NCI-H524 treated with DMSO at 0.1 percent for 48 hours (cell line): Measurements from ENCODE around the gene ZNF652.
"Not testable (repeated sequence)": the region's sequence is repeated elsewhere in the genome, so short reads cannot be mapped to it uniquely, and the experiment has no call there.

Experiments
- DNase-seq: peaks from one replicate; lab custom pipeline; 2025; lab: John Stamatoyannopoulos, UW

The ZNF652 gene

DNA sequence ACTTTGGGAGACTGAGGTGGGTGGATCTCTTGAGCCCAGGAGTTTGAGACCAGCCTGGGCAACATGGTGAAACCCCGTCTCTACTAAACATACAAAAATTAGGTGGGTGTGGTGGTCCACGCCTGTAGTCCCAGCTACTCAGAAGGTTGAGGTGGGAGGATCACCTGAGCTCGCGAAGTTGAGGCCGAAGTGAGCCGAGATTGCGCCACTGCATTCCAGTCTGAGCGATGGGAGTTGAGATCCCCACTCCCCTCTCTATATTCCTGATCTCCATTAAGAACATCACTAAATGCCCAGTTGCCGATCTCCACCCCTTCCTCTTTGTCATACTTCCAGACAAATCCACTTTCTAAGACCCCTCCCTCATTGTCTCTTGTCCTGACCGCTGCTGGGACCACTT is 24.3 kb upstream of the ZNF652 start:
- DNase-seq, result no peak

DNA sequence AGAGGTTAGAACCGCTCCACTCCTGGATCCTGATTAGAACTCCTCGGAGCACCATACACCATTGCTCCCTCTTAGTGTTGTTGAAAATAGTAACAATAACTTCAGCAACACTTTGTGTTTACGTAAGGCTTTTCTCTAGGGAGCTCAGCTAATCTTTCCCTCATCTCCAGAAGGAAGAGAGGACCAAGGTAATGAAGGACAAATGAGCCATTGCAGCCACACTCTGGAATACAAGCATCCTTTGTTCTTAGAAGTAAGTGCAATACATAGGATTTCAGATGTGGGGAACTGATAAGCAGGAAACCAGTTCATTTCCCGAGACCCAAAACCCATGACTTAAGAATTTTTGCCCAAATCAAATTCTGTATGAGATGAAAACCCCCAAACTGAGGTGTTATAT is 22.9 kb upstream of the ZNF652 start:
- DNase-seq, result no peak

DNA sequence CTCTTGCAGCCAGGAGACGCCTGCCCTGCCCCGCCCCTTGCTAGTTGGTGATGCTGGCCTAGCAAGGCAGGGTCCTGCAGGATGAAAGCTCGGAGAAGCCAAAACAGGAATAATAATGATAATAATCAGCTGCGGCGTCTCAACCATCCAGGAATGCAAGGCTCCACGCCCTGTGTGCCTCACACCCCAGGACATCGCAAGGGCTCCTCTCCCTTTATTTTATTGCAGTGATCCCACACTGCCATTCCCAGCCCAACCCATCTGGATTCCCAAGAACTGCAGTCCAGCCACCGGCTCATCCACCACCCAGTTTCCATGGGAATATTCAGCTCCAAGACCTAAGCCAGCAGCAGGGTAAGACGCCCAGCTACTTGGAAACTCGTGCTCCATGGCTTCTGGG is 21.0 kb upstream of the ZNF652 start:
- DNase-seq, result no peak

DNA sequence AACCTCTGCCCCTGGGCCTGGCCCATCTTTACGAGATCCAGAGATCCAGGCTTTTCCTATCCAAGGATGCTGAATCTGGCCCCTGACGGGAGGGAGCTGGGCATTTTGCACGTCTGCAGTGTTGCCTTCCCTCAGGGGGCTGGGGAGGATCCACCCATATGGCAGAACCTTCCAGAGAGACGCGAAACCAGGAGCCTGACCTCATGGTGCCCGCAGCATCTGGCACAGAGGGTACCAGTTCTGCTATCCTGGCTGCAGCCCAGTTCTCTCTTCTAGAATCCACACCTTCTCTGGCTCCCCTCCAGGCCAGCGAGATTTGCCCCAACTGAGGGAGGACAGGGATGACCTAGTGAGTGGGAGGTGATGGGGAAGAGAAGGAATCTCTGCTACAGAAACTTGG is 20.5 kb upstream of the ZNF652 start:
- no peak for DNase-seq

DNA sequence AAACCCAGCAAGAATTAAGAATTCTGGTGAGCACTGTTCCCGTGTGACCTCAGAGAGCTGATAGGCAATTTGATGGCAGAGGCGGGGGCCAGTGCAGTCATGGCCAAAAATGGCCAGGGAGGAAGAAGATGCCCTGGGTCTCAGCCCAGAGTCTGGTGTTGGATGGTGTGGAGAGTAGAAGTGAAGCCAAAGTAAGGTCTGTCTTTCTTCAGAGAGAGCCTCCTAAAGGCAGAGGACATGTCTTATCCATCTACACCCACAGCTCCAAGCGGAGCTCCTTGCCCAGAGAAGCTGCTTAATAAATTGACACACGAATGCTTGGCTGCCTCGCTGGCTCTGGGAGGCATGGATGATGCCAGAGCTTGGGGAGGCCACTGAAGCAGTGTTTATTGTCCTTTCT is 19.7 kb upstream of the ZNF652 start:
- no peak for DNase-seq

DNA sequence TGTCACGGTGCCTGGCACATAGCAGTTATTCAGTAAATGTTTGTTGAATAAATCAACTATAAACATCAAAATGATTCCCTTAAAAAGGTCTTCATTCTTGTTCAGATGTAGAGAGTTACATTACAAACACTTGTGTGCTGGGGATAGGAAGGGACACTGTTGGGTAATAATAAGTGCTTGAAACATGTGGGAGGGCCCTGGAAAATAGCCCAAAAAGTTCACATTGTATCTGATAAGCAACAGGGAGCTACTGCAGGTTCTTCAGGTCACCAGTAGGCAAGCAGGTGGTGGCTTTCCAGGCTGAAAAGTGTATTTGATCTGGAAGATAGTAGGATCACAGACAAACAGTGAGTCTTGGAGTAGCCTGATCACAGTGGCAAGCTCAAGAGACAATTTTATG is 19.0 kb upstream of the ZNF652 start:
- DNase-seq, result no peak

DNA sequence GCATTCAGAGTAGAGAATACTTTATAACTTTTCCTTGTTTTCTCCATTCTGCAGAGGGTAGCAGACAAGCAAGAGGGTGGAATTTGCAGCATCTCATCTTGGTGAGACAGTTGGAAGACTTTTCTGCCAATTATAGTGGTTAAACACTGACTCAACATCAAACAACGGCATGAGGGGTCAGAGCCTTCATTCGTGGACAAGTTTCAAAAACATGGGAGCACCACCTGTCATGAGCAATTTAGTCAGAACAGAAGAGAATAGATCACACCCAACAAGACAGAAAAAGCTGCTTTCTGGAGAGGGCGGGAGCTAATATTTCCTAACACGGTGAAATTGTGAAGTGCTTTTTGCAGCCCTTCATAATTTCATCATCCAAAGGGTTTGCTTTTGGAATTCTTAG is 17.9 kb upstream of the ZNF652 start:
- no peak for DNase-seq

DNA sequence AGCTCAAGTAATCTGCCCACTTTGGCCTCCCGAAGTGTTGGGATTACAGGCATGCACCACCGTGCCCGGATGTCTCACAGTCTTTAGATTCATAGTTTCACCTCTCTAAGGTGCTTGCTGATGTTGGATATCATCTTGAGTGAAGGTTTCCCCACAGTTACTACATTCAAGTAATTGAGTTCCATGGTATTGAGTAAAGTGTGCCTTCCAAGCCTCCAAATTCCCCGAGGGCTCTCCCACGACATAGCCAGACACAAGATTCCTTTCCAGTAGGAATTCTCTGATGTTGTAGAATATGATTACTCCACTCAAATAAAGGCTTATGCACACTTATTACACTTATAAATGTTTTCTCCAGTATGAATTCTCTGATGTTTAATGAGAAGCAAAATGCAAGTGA is 16.3 kb upstream of the ZNF652 start:
- DNase-seq, result no peak

DNA sequence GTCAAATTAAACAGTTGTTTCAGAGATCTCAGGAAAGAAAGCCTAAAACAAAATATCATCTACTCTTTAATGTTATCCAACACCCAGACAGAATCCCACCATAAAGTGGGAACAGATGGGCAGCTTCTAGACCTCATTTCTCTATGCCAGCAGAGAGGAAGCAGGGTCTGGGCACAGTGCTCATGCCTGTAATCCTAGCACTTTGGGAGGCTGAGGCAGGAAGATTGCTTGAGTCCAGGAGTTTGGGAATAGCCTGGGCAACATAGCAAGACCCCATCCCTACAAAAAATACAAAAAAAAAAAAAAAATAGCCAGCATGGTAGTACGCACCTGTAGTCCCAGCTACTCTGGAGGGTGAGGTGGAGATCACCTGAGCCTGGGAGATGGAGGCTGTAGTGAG is 13.5 kb upstream of the ZNF652 start:
- DNase-seq, result no peak

DNA sequence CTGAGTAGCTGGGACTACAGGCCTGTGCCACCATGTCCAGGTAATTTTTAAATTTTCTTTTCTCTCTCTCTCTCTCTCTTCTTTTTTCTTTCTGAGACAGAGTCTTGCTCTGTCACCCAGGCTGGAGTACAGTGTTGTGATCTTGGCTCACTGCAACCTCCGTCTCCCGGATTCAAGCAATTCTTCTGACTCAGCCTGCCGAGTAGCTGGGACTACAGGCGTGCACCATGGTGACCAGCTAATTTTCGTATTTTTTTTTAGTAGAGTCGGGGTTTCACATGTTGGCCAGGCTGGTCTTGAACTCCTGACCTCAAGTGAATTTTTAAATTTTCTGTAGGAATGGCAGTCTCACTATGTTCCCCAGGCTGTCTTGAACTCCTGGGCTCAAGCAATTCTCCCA is 11.1 kb upstream of the ZNF652 start:
- no peak for DNase-seq

DNA sequence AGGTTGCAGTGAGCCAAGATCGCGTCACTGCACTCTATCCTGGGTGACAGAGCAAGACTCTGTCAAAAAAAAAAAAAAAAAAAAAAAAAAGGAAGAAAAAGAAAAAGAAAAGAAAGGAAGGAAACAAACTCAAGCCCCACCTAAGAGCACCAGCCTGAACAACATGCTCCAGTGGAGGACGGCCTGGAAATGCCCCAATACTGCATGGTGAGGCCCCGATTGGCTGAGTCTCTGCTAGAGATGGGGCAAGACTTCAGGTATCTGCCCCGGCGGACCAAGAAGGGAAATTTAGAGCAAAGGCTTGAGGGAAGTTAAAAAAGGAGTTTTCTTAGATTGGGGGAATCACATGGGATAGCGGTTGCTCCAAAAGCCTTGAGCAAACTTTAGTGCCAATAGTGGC is 10.4 kb upstream of the ZNF652 start:
- DNase-seq, result no peak

DNA sequence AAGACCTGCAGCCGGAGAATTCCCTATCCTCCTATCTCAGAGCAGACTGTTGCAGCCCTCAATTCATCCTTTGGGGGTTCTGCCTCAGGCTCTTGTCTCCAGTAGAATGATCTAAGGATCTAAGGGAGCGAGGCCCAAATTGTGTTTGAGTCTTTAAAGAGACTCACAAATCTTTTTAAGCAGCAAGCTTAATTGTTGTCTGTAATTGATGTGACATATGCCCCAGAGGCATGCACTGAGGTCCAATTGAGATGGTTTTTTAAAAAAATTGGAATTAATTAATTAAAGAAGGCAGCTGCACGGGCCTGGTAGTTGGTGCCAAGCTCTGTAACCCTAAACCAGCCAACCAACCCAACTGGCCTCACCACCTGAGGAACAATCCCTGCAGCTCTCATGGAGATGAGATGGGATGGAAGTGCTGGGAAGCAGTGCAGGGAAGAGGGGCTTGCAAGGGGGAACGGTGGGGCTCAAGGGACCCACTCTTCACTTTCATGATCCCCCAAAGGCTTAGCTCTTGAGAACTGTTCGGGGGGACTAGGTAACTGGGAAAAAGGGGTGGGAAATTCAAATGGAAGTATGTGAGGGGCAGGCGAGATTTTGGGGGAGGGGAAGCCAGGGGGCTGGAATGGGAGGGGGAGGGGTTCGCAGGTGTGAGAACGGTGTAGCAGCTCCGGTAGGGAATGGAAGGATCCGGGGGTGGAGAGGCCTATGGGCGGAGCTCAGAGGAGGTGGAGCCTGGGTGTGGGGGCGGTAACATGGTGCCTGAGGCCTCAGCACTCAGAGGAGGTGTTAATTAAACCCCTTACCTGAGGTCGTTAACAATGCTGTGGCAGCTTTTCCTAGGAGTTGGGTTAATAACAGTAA is 9.2 kb upstream of the ZNF652 start:
- DNase-seq, result no peak

DNA sequence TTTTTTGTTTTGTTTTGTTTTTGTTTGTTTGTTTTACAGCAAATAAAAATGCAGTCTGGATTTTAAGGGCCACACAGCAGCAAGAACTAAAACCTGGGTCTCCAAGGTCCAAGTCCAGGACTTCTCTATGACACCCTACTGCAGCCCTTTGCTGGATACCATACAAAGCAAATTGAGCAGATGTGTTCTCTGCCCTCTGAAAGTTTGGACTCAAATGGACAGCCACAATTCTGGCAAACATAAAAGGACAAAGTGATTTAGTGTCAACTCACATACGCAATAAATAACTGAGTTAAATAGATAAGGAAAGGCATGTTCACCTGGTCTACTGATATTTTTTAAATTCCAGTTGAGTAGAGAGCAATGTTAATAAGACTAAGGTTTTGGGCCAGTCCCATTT is 7.7 kb upstream of the ZNF652 start:
- no peak for DNase-seq

DNA sequence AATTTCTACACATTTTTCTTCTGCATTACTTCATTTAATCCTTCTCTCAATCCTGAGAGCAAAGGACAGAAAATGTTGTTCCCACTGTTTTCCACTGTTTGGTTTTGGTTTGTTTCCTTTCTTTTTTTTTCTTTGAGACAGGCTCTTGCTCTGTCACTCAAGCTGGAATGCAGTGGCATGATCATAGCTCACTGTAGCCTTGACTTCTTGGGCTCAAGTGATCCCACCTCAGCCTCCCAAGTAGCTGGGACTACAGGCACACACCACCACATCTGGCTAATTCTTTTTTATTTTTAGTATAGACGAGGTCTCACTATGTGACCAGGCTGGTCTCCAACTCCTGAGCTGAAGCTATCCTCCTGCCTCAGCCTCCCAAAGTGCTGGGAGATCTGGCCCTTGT is 7.0 kb upstream of the ZNF652 start:
- DNase-seq, result no peak

DNA sequence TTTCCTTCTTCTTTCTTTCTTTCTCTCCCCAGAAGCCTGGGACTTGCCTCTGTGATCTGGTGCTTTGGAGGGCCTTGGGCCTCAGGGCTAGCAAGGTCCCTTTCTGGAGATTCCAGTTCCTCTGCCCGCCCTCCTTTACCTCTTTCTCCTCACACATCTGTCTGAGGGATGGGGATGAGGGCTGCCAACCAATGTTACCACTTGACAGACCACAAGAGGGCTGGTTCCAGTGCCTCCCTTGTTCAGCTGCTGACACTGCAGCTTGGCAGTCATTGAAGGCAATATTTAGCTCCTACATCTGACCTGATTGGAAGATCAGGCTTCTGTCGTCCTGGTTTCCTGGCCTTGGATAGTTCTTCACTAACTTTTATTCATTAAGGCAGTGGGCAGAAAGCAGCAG is 3.6 kb upstream of the ZNF652 start:
- no peak for DNase-seq

DNA sequence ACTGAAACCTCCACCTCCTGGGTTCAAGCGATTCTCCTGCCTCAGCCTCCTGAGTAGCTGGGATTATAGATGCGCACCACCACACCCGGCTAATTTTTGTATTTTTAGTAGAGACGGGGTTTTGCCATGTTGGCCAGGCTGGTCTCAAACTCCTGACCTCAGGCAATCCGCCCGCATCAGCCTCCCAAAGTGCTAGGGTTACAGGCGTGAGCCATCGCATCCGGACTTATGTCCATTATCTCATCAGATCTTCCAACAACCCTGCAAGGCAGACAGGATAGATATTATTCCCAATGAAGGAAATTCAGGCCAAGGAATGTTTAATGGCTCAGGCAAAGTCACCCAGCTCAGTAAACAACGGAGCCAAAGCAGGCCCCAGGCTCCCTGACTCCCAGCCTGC is 3.1 kb upstream of the ZNF652 start:
- DNase-seq, result not testable (repeated sequence)

DNA sequence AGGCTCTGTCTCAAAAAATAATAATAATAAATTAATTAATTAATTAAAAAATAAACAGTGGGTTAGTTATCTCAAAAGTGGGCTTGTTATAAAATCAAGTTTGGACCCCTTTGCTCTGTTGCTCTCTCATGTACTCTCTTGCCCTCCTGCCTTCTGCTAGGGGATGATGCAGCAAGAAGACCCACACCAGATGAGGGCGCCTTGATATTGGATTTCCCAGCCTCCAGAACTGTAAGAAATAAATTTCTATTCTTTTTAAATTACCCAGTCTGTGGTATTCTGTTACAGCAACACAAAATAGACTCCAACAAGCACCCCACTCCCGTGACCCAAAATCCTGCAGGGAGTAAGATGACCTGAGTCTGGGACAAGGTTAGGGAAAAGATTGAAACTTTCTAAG is 2.1 kb upstream of the ZNF652 start:
- DNase-seq, result no peak

DNA sequence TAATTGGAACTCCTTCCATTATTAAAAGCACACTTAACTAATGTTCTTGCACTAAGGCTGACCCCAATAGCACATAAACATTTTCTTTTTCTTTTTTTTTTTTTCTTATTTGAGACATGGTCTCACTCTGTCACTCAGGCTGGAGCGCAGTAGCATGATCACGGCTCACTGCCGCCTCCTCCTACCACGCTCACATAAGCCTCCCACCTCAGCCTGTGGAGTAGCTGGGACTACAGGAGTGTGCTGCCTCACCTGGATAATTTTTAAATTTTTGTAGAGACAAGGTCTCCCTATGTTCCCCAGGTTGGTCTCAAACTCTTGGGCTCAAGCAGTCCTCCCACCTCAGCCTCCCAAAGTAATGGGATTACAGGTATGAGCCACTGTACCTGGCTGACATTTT is 1.2 kb upstream of the ZNF652 start:
- no peak for DNase-seq

DNA sequence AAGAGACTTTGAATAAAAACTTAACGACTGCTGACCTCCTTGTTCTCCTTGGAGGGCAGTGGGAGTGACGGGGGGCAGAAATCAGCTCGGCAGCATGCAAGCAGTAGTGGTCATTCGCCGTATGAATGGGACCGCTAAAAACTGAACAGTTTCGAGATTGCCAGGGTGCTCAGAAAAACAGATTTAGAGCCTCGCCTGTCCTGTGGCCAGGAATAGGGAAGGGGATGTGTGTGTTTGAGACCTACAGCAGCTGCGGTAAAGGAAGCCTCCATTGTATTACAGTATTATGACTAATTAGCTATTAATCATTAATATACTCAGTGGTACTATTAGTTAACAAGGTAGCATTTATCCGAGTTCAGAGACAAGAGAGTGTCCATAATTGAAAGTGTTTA is 670 bp upstream of the ZNF652 start:
- DNase-seq, result no peak

DNA sequence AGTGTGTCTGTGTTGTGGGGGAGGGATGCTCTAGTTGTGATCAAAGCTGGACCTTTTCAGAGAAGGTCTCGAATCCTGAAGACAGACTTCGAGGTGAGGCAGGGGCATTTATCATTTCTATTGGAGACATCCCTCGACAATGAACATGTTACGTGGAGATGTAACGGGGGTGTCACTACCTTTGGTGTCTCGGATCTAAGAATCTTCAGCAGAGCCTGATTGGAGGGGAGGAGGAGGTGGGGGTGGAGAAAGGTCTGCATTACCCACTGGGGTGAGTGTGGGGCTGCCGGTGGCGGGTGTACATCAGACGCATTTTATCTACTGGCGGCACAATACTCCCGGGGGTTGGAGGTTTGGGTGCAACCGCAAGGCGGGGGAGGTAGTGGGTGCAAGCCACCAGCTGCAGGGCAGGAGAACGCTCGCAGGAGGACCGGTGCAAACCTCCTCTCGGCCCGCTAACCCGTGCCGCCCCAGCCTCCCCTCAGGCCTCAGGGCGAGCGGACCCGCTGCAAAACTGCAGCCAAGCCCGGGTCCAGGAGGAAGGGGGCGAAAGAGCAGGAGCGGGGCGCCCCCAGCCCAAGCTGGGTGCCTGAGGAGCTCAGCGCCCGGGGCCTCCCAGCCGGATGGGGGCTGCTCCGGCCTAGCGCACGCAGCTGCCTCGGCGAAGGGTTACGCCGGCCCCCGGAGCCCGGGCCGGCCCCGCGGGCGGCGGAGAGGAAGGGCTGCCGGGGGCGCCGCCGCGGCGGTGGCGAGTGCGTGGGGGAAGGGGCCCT is 735 bp downstream of the ZNF652 start:
- DNase-seq, result no peak

DNA sequence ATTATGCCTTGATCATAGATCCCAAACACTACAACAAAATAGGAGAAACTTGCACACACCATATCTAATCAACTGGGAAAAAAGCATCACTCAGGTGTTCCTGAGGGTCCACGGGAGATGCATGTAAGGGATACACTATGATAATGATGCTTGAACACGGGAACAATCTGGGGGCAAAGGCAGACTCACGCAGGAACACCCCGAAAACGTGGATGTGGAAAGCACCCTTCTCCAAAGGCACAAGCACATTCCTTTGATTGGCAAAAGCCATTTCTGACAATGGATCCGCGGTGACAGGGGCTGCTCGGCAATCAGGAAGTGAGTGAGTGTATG is 1.3 kb downstream of the ZNF652 start:
- no peak for DNase-seq

DNA sequence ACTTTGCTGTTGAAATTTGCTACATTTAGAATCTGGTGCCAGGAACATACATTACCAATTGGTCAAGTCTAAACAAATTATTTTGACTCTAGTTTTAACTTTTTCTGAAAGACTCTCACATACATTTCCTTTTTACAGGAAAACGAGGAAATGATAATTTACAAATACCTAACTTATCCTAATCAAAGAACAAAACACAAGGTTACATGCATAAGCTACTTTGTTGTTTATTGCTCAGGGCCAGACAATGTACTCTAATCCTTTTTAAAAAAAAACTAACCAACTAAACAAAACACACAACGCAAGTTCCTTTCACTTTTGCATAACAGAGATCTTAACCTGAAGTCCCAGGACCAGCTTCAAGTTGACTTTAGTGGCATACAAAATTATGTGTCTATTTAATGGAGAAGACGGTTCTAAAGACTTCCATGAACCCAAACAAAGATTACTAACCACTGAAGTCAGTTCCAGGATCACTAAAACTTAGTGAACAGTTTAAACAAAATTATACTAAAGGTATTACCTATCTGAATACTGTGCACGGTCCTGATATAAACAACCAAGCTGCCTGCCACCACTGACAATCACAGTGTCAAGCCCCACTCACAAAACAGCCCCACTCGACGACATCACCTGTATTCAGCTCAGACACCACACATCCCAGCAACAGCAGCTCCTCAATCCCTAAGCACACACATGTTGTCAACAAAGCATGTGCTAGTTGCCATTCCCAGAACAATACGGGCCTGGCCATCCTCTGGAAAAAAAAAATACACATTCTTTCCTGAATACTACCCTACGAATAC is 1.9 kb downstream of the ZNF652 start:
- DNase-seq, result no peak

DNA sequence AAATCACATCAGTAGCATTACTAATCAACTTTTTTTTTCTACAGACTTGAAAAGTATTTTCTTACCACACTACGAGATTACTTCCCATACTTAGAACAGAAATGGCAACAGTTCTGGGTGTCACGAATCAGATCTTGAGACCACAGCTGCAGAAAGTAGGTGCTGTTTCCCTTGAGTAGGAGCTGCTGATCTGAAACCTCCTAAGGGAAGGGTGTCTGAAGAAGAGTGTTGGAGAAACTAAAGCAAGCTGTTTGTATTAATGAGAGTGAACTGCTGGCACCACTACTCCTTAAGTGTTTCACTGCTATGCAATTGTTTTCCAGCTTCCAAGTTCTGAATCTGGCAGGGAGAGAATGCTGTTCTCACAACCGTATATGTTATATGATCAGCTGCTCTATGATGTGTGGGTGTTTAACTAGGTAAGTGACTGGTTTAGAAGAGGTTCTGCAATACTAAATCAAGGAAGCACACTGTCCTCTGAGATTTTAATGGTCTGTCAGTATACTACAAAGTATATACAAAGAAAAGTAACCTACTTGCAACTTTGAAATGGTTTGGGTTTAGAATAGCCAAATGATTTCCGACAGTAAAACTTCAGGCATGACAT is 3.3 kb downstream of the ZNF652 start:
- no peak for DNase-seq
